HepG2 (cell line): ENCODE data around the gene GRP. TPM values are rescaled to one million over a fixed set of nuclear protein-coding genes. Genes with fewer than 3 reads are reported as not detected.

ENCODE experiments used
- ATAC-seq: fragments of 200-7000 bp; cut with Tn5 transposase; 3 replicates; pipeline ENCODE4 v1.9.1; 2020; ENCODE audit warnings: mild to moderate bottlenecking, moderate library complexity
- BruUV-seq: library from RNA; stranded (reverse); fragments of 400-500 nt; replicated peaks from 2 replicates; lab custom pipeline; 2021; lab: Mats Ljungman, UMichigan
- CTCF ChIA-PET: fragments of 300-600 bp; formaldehyde crosslinking; extraction: SDS; loops from one replicate; lab custom pipeline; 2021; ENCODE audit warnings: low total read pairs, inconsistent platforms, low intra/inter-chr PET ratio; lab: Yijun Ruan, JAX
- POLR2A ChIA-PET: fragments of 350-600 bp; sonication (Branson Sonifier 250); formaldehyde crosslinking; loops from one replicate; lab custom pipeline; 2020; ENCODE audit warnings: antibody characterized with exemption, inconsistent platforms; lab: Yijun Ruan, JAX
- DNase-seq: peaks from one replicate; pipeline ENCODE4 v3.0.0-alpha.2; 2015; ENCODE audit warnings: low spot score
- FAIRE-seq: peaks from 3 replicates; lab custom pipeline; 2011; peaks lifted over from hg19 to GRCh38; lab: Jason Lieb, UNC
- H2AFZ ChIP-seq: one replicate; pipeline ENCODE4 v1.6.1; 2011; ENCODE audit warnings: low read length, inconsistent platforms
- H3K27ac ChIP-seq: fragments of 300-600 bp; 3 replicates; pipeline ENCODE4 v1.8.0; 2011; ENCODE audit warnings: mixed run types, mild to moderate bottlenecking, mixed read lengths, low read length, inconsistent platforms; ENCODE audit not compliant: insufficient read depth; ENCODE audit errors: extremely low read length
- H3K27me3 ChIP-seq, 2 experiments: fragments of 200-600 bp in 1 of 2; 2 replicates in 1 of 2; 3 replicates in 1 of 2; pipeline versions ENCODE4 v1.6.0 to v1.8.0; 2011; ENCODE audit warnings: low read length in 2 of 2, mild to moderate bottlenecking in 2 of 2, moderate library complexity in 2 of 2, inconsistent platforms in 1 of 2; ENCODE audit not compliant: insufficient read depth in 2 of 2, control insufficient read depth in 1 of 2
- H3K36me3 ChIP-seq, 2 experiments: fragments of 200-600 bp in 1 of 2; replicated peaks in 1 of 2; 2 replicates in 1 of 2; 3 replicates in 1 of 2; pipeline versions ENCODE4 v1.5.1 to v1.8.0; 2011; ENCODE audit warnings: low read length in 2 of 2, inconsistent platforms in 1 of 2; ENCODE audit not compliant: insufficient read depth in 2 of 2, control insufficient read depth in 1 of 2
- H3K4me1 ChIP-seq: 2 replicates; pipeline ENCODE4 v1.5.1; 2012; ENCODE audit warnings: low read length, inconsistent platforms; ENCODE audit not compliant: insufficient read depth
- H3K4me2 ChIP-seq: 2 replicates; pipeline ENCODE4 v1.6.0; 2011; ENCODE audit warnings: low read depth, low read length, inconsistent platforms
- H3K4me3 ChIP-seq, 3 experiments: fragments of 200-600 bp in 1 of 3; sonication (generic), shearing (Covaris generic) in 1 of 3; replicated peaks in 1 of 3; 2 replicates each; pipeline ENCODE4 v1.5.1; 2011 to 2016; ENCODE audit warnings: low read length in 3 of 3, inconsistent platforms in 2 of 3, low read depth in 2 of 3, mild to moderate bottlenecking in 2 of 3, control low read depth in 1 of 3, mixed read lengths in 1 of 3; ENCODE audit not compliant: insufficient read depth in 1 of 3
- H3K79me2 ChIP-seq: one replicate; pipeline ENCODE4 v1.6.1; 2011; ENCODE audit warnings: low read length, inconsistent platforms; ENCODE audit not compliant: insufficient read depth
- H3K9ac ChIP-seq: 2 replicates; pipeline ENCODE4 v1.6.0; 2011; ENCODE audit warnings: mild to moderate bottlenecking, low read depth, low read length, inconsistent platforms; ENCODE audit not compliant: insufficient read depth
- H3K9me3 ChIP-seq: 2 replicates; pipeline ENCODE4 v1.5.1; 2012; ENCODE audit warnings: mild to moderate bottlenecking, low read length
- H4K20me1 ChIP-seq: 2 replicates; pipeline ENCODE4 v1.6.0; 2011; ENCODE audit warnings: inconsistent platforms, mild to moderate bottlenecking, low read length, moderate library complexity; ENCODE audit not compliant: insufficient read depth
- BRCA1 ChIP-seq: sonication (generic); formaldehyde crosslinking; IDR thresholded peaks from 2 replicates; pipeline ENCODE4 v1.4.0; 2020; ENCODE audit warnings: missing genetic modification reagents
- JDP2 ChIP-seq: sonication (generic); formaldehyde crosslinking; IDR thresholded peaks from 2 replicates; pipeline ENCODE4 v1.8.1; 2022; ENCODE audit warnings: missing genetic modification reagents, borderline replicate concordance
- MAFG ChIP-seq: sonication (generic); formaldehyde crosslinking; IDR thresholded peaks from 2 replicates; pipeline ENCODE4 v1.5.1; 2020; ENCODE audit warnings: mild to moderate bottlenecking, missing genetic modification reagents
- MXI1 ChIP-seq: IDR thresholded peaks from 3 replicates; pipeline ENCODE4 v1.6.1; 2012; ENCODE audit warnings: low read depth, low read length, inconsistent platforms, borderline replicate concordance
- NFATC3 ChIP-seq: sonication (generic); formaldehyde crosslinking; IDR thresholded peaks from 2 replicates; pipeline ENCODE4 v1.5.1; 2020; ENCODE audit warnings: mild to moderate bottlenecking, missing genetic modification reagents
- PHF20 ChIP-seq: sonication (generic); formaldehyde crosslinking; IDR thresholded peaks from 2 replicates; pipeline ENCODE4 v1.5.0; 2020; ENCODE audit warnings: mild to moderate bottlenecking, missing genetic modification reagents
- PHF21A ChIP-seq: sonication (generic); formaldehyde crosslinking; IDR thresholded peaks from 2 replicates; pipeline ENCODE4 v1.5.0; 2020; ENCODE audit warnings: mild to moderate bottlenecking, missing genetic modification reagents
- RBM39 ChIP-seq: fragments of 200-400 bp; formaldehyde crosslinking; IDR thresholded peaks from one replicate; pipeline ENCODE4 v1.6.1; 2018; ENCODE audit warnings: antibody characterized with exemption, mild to moderate bottlenecking, low read depth, low read length; ENCODE audit not compliant: poor library complexity, severe bottlenecking
- SALL1 ChIP-seq: sonication (generic); formaldehyde crosslinking; IDR thresholded peaks from 2 replicates; pipeline ENCODE4 v1.8.0; 2022; ENCODE audit warnings: mild to moderate bottlenecking, missing genetic modification reagents
- SMARCE1 ChIP-seq: fragments of 450-650 bp; IDR thresholded peaks from 2 replicates; pipeline ENCODE4 v1.6.1; 2017; ENCODE audit warnings: borderline replicate concordance
- ZFX ChIP-seq: sonication (generic); formaldehyde crosslinking; IDR thresholded peaks from 2 replicates; pipeline ENCODE4 v1.4.0; 2020; ENCODE audit warnings: mild to moderate bottlenecking, low read depth, missing genetic modification reagents, moderate library complexity
- ZNF232 ChIP-seq: sonication (generic); formaldehyde crosslinking; IDR thresholded peaks from 2 replicates; pipeline ENCODE4 v1.4.0; 2020; ENCODE audit warnings: missing genetic modification reagents, borderline replicate concordance
- ZNF496 ChIP-seq: sonication (generic); formaldehyde crosslinking; IDR thresholded peaks from 2 replicates; pipeline ENCODE4 v1.8.1; 2023; ENCODE audit warnings: mild to moderate bottlenecking, moderate library complexity, missing genetic modification reagents; ENCODE audit not compliant: insufficient replicate concordance
- ZNF558 ChIP-seq: sonication (generic); formaldehyde crosslinking; IDR thresholded peaks from 2 replicates; pipeline ENCODE4 v1.9.0; 2022; ENCODE audit warnings: mild to moderate bottlenecking, missing genetic modification reagents, borderline replicate concordance
- ZNF891 ChIP-seq: sonication (generic); formaldehyde crosslinking; IDR thresholded peaks from 2 replicates; pipeline ENCODE4 v1.5.0; 2020; ENCODE audit warnings: mild to moderate bottlenecking, missing genetic modification reagents
- WGBS: methylation state at CpG from one replicate; pipeline ENCODE4 v1.1.6; 2017; ENCODE audit warnings: low lambda C conversion rate; 5-methylcytosine and 5-hydroxymethylcytosine counted together
- in situ Hi-C: cut with HindIII; loops from 2 replicates; pipeline ENCODE4 v1.10.0; 2017; ENCODE audit warnings: low pct_unique_long_range_greater_than_20kb; ENCODE audit not compliant: extremely low pct_ligation_motif_present
- intact Hi-C: fragments of 100-400 bp; cut with micrococcal nuclease; formaldehyde crosslinking; loops from one replicate; pipeline ENCODE4 v1.10.0; 2022; ENCODE audit not compliant: unreplicated experiment
- polyA plus RNA-seq, 8 experiments: library from polyadenylated mRNA; depleted of rRNA in 3 of 8; stranded (reverse) in 7 of 8; unstranded in 1 of 8; fragments of >200 nt; fragmentation: Illumina TruSeq in 4 of 8; extraction: Trizol in 4 of 8; gene quantifications; 2 replicates each; pipeline versions ENCODE4 v1.2.1 to v1.2.3, GENCODE V29; 2011 to 2016; ENCODE audit warnings: low read depth in 4 of 8, missing spikeins in 1 of 8, mixed read lengths in 1 of 8; ENCODE audit not compliant: insufficient read depth in 1 of 8
- total RNA-seq, 5 experiments: library from RNA; depleted of rRNA; stranded (reverse); fragments of >200 nt; fragmentation: Illumina TruSeq; extraction: Trizol; gene quantifications; 2 replicates each; pipeline ENCODE4 v1.2.3, GENCODE V29; 2016; ENCODE audit warnings: low read depth in 1 of 5
- TF ChIP-seq, protein P1 (sequence below): IDR thresholded peaks from 2 replicates; pipeline ENCODE4 v1.6.1; 2016; ENCODE audit warnings: low read depth
- TF ChIP-seq, protein P2 (sequence below): sonication (generic); IDR thresholded peaks from 2 replicates; pipeline ENCODE4 v1.6.1; 2016; ENCODE audit warnings: low read depth, borderline replicate concordance
- TF ChIP-seq, protein P3 (sequence below): sonication (generic); formaldehyde crosslinking; IDR thresholded peaks from 2 replicates; pipeline ENCODE4 v1.5.1; 2020; ENCODE audit warnings: mild to moderate bottlenecking, missing genetic modification reagents, borderline replicate concordance

Gene GRP
- total and polyA plus RNA-seq, 2 of the 13 experiments (the other 11 are each of a cell fraction or from before 2014, with no cell fraction given), result not detected

GRCh38 chr18:59207506-59207905 lies 12.5 kb upstream of the GRP start:
- Histone ChIP-seq H3K27me3 (peaks cover 0 to 3% of the 10 kb centered on the region in 2 experiments; a peak in 1 of 5 replicates), H3K9ac (no peak overlapping the region), H4K20me1 (no peaks in the 10 kb centered on the region), H3K4me2 (no peak overlapping the region), H3K4me1 (no peaks in the 10 kb centered on the region), H2AFZ (no peak overlapping the region), H3K4me3 (no peak overlapping the region), H3K27ac (no peak overlapping the region), H3K36me3 (no peaks in the 10 kb centered on the region), H3K79me2 (no peaks in the 10 kb centered on the region), H3K9me3 (no peaks in the 10 kb centered on the region)
- in situ Hi-C loops (no loop called here), intact Hi-C loops (no loop called here)
- CTCF ChIA-PET, result no interaction called here
- TF ChIP-seq ZNF496 (CRISPR knock-in tag) (no peak), NFATC3 (no peak), ZNF558 (CRISPR knock-in tag) (no peak), ZFX (CRISPR knock-in tag) (no peak), ZNF891 (CRISPR knock-in tag) (no peak), JDP2 (CRISPR knock-in tag) (no peak), MXI1 (no peak), RBM39 (no peak), ZNF232 (no peak), BRCA1 (CRISPR knock-in tag) (no peak), PHF20 (no peak), PHF21A (CRISPR knock-in tag) (no peak), MAFG (CRISPR knock-in tag) (no peak), SALL1 (CRISPR knock-in tag) (no peak), SMARCE1 (no peak)
- TF ChIP-seq, protein P1, sequence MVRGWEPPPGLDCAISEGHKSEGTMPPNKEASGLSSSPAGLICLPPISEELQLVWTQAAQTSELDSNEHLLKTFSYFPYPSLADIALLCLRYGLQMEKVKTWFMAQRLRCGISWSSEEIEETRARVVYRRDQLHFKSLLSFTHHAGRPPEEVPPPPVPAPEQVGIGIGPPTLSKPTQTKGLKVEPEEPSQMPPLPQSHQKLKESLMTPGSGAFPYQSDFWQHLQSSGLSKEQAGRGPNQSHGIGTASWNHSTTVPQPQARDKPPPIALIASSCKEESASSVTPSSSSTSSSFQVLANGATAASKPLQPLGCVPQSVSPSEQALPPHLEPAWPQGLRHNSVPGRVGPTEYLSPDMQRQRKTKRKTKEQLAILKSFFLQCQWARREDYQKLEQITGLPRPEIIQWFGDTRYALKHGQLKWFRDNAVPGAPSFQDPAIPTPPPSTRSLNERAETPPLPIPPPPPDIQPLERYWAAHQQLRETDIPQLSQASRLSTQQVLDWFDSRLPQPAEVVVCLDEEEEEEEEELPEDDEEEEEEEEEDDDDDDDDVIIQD (CRISPR knock-in tag), result no peak
- TF ChIP-seq, protein P2, sequence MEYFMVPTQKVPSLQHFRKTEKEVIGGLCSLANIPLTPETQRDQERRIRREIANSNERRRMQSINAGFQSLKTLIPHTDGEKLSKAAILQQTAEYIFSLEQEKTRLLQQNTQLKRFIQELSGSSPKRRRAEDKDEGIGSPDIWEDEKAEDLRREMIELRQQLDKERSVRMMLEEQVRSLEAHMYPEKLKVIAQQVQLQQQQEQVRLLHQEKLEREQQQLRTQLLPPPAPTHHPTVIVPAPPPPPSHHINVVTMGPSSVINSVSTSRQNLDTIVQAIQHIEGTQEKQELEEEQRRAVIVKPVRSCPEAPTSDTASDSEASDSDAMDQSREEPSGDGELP, result no peak
- TF ChIP-seq, protein P3, sequence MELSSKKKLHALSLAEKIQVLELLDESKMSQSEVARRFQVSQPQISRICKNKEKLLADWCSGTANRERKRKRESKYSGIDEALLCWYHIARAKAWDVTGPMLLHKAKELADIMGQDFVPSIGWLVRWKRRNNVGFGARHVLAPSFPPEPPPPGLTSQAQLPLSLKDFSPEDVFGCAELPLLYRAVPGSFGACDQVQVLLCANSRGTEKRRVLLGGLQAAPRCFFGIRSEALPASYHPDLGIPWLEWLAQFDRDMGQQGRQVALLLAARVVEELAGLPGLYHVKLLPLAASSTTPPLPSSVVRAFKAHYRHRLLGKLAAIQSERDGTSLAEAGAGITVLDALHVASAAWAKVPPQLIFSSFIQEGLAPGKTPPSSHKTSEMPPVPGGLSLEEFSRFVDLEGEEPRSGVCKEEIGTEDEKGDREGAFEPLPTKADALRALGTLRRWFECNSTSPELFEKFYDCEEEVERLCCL (CRISPR knock-in tag), result no peak
- ATAC-seq (no peak), FAIRE-seq (no peak), DNase-seq (no peak)
- BruUV-seq, result no TSS peak
- 35% methylated on average over 6 of the region's 6 CpGs for WGBS
- POLR2A ChIA-PET, result no interaction called here
